ENCODE data around the gene PSG4. TPM values are rescaled to one million over a fixed set of nuclear protein-coding genes. Genes with fewer than 3 reads are reported as not detected.
"Not testable (repeated sequence)": the region's sequence is repeated elsewhere in the genome, so short reads cannot be mapped to it uniquely, and the experiment has no call there.

Gene PSG4
- total RNA-seq, 2 experiments from 2014 or later: not detected

DNA sequence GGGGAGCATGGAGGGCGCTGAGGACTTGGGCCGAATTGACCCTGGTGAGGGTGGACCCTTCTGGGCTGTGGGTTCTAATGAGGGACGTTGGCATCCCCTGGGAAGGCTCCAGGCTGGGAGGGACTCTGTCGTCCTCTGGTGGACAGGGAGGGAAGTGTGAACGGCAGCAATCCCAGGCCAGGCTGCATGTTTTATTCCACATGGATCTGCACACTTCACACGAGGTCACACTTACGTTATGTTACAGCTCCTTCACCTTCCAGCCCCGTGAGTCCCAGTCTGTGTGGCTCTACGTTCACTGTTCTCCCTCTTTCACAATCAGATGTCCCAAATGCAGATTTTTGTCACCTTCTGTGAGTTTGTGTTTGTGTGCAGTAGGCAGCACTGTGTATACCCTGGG is 17.3 kb downstream of the PSG4 start:
- H3K9me3 Mint-ChIP-seq; H3K27ac Mint-ChIP-seq; intact Hi-C loops (cut with micrococcal nuclease); CTCF ChIA-PET; H3K4me1 Mint-ChIP-seq (ENCODE audit: low read depth); H3K36me3 Mint-ChIP-seq (ENCODE audit: low read depth); DNase-seq; ATAC-seq; H3K4me3 Mint-ChIP-seq; POLR2A ChIA-PET: not testable (repeated sequence)
- H3K27me3 Mint-ChIP-seq: peaks cover 13% of the 10 kb centered on the region

DNA sequence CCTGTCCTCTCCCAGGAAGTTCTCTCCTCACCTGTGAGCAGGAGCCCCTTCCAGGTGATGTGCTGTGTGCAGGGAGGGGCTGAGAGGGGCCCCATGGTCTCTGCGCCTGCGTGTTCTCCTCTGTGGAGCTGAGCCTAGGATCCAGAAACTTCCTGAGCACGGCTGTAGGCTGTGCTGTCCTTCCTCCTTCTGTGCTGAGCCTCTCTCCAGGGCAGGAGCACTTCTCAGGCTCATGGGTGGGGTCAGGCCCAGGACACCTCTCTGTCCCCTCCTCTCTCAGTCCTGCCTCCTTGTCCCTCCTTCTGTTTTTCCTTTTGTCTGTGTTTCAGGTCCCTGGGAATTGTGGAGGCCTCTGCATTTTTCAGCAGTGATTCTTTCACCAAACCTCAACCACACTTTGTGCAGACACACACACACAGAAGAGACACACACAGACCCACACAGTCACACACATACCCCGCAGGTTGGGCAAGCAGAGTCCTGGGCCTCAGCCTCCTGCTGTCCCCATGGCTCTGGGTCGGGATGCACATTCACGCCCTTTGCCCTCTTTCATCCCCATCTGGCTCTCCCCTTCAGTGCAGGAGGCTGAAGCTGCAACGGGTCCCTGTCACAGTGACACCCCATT is 19.0 kb downstream of the PSG4 start, which contains the start of gene PSG5:
PSG5 (minus strand) TSS at position 226 of the 625 bp plus-strand sequence; CDS start at position 95, 131 bp downstream.
- ATAC-seq; H3K27me3 Mint-ChIP-seq; H3K4me1 Mint-ChIP-seq (ENCODE audit: low read depth); H3K27ac Mint-ChIP-seq; DNase-seq; H3K36me3 Mint-ChIP-seq (ENCODE audit: low read depth); CTCF ChIA-PET; H3K4me3 Mint-ChIP-seq; POLR2A ChIA-PET; intact Hi-C loops (cut with micrococcal nuclease); H3K9me3 Mint-ChIP-seq: not testable (repeated sequence)

- CTCF ChIA-PET; H3K27me3 Mint-ChIP-seq; intact Hi-C loops (cut with micrococcal nuclease); H3K9me3 Mint-ChIP-seq; H3K4me3 Mint-ChIP-seq; H3K36me3 Mint-ChIP-seq (ENCODE audit: low read depth); H3K27ac Mint-ChIP-seq; POLR2A ChIA-PET; ATAC-seq; H3K4me1 Mint-ChIP-seq (ENCODE audit: low read depth); DNase-seq: not testable (repeated sequence)
Observed at GRCh38 chr19:43181869-43182771, 23.3 kb downstream of the PSG4 start.

- intact Hi-C loops (cut with micrococcal nuclease); POLR2A ChIA-PET; H3K27me3 Mint-ChIP-seq; H3K4me3 Mint-ChIP-seq; H3K36me3 Mint-ChIP-seq (ENCODE audit: low read depth); ATAC-seq; H3K27ac Mint-ChIP-seq; CTCF ChIA-PET; H3K9me3 Mint-ChIP-seq; H3K4me1 Mint-ChIP-seq (ENCODE audit: low read depth): not testable (repeated sequence)
- peak; percentile 27 for DNase-seq
- TF ChIP-seq, protein P1, sequence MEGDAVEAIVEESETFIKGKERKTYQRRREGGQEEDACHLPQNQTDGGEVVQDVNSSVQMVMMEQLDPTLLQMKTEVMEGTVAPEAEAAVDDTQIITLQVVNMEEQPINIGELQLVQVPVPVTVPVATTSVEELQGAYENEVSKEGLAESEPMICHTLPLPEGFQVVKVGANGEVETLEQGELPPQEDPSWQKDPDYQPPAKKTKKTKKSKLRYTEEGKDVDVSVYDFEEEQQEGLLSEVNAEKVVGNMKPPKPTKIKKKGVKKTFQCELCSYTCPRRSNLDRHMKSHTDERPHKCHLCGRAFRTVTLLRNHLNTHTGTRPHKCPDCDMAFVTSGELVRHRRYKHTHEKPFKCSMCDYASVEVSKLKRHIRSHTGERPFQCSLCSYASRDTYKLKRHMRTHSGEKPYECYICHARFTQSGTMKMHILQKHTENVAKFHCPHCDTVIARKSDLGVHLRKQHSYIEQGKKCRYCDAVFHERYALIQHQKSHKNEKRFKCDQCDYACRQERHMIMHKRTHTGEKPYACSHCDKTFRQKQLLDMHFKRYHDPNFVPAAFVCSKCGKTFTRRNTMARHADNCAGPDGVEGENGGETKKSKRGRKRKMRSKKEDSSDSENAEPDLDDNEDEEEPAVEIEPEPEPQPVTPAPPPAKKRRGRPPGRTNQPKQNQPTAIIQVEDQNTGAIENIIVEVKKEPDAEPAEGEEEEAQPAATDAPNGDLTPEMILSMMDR (IDR thresholded peaks at IDR 0.05): peak; percentile 27
Observed at GRCh38 chr19:43179569-43180147, 25.8 kb downstream of the PSG4 start.

- DNase-seq; H3K27ac Mint-ChIP-seq; H3K9me3 Mint-ChIP-seq; H3K4me3 Mint-ChIP-seq; H3K4me1 Mint-ChIP-seq (ENCODE audit: low read depth); H3K27me3 Mint-ChIP-seq; POLR2A ChIA-PET; ATAC-seq; CTCF ChIA-PET; H3K36me3 Mint-ChIP-seq (ENCODE audit: low read depth); intact Hi-C loops (cut with micrococcal nuclease): not testable (repeated sequence)
Observed at GRCh38 chr19:43178577-43178976, 26.9 kb downstream of the PSG4 start.

- ATAC-seq; H3K9me3 Mint-ChIP-seq; H3K27ac Mint-ChIP-seq; DNase-seq; POLR2A ChIA-PET; H3K4me3 Mint-ChIP-seq; CTCF ChIA-PET; H3K4me1 Mint-ChIP-seq (ENCODE audit: low read depth); intact Hi-C loops (cut with micrococcal nuclease); H3K36me3 Mint-ChIP-seq (ENCODE audit: low read depth): not testable (repeated sequence)
- H3K27me3 Mint-ChIP-seq: peaks cover 30% of the 10 kb centered on the region
Observed at GRCh38 chr19:43165906-43166305, 39.5 kb downstream of the PSG4 start.

GRCh38 chr19:43163135-43163534 is 42.3 kb downstream of the PSG4 start:
- H3K4me1 Mint-ChIP-seq (ENCODE audit: low read depth); H3K9me3 Mint-ChIP-seq; H3K27ac Mint-ChIP-seq; ATAC-seq; DNase-seq; H3K4me3 Mint-ChIP-seq; CTCF ChIA-PET; intact Hi-C loops (cut with micrococcal nuclease); H3K36me3 Mint-ChIP-seq (ENCODE audit: low read depth): not testable (repeated sequence)
- POLR2A ChIA-PET: interaction anchor here (0.6 kb wide), 1 partner anchor 326 kb away, joined by 3 read pairs; no protein-coding TSS in a partner anchor
- H3K27me3 Mint-ChIP-seq: peaks cover 23% of the 10 kb centered on the region

GRCh38 chr19:43162261-43162660 is 43.2 kb downstream of the PSG4 start:
- intact Hi-C loops (cut with micrococcal nuclease); DNase-seq; H3K4me1 Mint-ChIP-seq (ENCODE audit: low read depth); CTCF ChIA-PET; H3K4me3 Mint-ChIP-seq; H3K36me3 Mint-ChIP-seq (ENCODE audit: low read depth); POLR2A ChIA-PET; H3K27ac Mint-ChIP-seq; H3K9me3 Mint-ChIP-seq; ATAC-seq: not testable (repeated sequence)
- H3K27me3 Mint-ChIP-seq: peaks cover 23% of the 10 kb centered on the region
